GM19324 (cell line): Measurements from ENCODE around the gene YIPF3.
"Not testable (repeated sequence)": the region's sequence is repeated elsewhere in the genome, so short reads cannot be mapped to it uniquely, and the experiment has no call there.

ENCODE experiments used
- ATAC-seq: cut with Tn5 transposase; IDR thresholded peaks from one replicate; pipeline ENCODE4 v1.9.1; 2021; ENCODE audit warnings: mild to moderate bottlenecking, moderate library complexity; ENCODE audit not compliant: unreplicated experiment, low FRiP score

Gene YIPF3

GRCh38 chr6:43516697-43517504, at the start of gene YIPF3, which contains the start of gene POLR1C:
Gene YIPF3 (minus strand): TSS chr6:43516926. CDS start chr6:43516807, 119 bp downstream.
Gene POLR1C (plus strand): TSS chr6:43517089. CDS start chr6:43517110, 21 bp downstream.
- ATAC-seq: peak; percentile 86

DNA sequence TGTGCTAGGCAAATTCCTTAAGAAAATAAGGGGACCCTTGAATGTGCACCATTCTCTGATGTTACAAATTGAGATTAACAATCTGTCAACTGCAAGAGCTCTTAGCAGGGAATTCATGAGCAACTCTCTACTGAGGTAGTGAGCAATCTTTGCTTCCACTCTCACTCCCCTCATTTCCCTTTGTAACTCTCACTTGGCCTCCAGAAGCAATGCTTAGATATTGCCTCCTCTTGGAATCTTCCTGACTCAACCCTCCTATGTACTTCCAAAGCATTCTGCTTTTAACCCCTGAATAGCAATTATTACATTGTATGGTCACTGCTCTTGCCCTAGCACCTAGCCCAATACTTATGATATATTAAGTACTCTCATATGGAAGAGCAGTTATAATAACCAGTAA, 42.6 kb upstream of the YIPF3 start:
- ATAC-seq: no peak

DNA sequence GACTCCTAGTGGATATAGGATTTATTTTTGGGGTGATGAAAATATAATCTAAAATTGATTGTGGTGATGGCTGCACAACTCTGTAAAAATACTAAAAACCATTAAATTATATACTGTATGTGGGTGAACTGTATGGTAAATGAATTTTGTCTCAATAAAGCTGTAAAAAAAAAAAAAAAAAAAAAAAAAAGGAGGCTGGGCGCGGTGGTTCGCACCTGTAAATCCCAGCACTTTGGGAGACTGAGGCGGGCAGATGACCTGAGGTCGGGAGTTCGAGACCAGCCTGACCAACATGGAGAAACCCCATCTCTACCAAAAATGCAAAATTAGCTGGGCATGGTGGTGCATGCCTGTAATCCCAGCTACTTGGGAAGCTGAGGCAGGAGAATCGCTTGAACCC, 40.9 kb upstream of the YIPF3 start:
- ATAC-seq: not testable (repeated sequence)

DNA sequence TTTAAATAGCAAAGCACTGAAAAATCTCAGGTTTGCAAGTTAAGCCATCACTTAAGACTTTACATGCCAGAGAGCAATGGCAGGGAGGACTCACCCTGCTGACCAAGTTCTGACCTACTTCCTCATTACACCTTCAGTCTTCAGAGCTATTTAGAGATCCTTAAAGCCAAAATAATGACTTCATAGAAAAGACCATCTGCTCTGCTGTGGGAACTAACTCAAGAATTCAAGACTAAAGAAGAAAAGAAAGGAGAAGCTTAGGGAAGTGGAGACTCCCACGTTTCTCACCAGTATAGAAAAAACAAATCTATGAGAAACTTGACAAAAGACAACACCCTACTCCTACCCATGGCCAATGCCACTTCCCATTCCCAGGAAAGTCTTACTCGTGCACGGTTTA, 30.5 kb upstream of the YIPF3 start:
- no peak for ATAC-seq

DNA sequence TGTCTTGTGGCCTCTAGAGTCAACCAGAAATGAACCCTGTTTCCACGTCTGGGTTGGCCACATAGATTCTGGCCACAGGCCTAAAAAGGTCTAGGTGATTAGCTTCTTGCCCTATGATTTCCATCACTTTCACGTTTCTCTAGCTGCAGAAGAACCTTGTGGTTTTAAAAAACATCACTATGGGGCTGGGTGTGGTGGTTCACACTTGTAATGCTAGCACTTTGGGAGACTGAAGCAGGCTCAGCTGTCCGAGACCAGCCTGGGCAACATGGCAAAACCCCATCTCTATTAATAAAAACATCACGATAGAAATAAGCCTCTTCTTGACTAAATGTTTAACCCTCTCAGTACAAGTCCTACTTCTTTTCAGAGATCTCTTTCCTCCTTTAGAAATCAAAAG, 27.7 kb upstream of the YIPF3 start:
- no peak for ATAC-seq

- no peak for ATAC-seq
Observed at GRCh38 chr6:43541774-43542471, 25.2 kb upstream of the YIPF3 start.

- no peak for ATAC-seq
Observed at GRCh38 chr6:43540507-43540906, 23.8 kb upstream of the YIPF3 start.

GRCh38 chr6:43539409-43539808, 22.7 kb upstream of the YIPF3 start:
- not testable (repeated sequence) for ATAC-seq

GRCh38 chr6:43538986-43539385, 22.3 kb upstream of the YIPF3 start:
- ATAC-seq: not testable (repeated sequence)

- ATAC-seq: no peak
Observed at GRCh38 chr6:43532201-43532600, 15.5 kb upstream of the YIPF3 start.

DNA sequence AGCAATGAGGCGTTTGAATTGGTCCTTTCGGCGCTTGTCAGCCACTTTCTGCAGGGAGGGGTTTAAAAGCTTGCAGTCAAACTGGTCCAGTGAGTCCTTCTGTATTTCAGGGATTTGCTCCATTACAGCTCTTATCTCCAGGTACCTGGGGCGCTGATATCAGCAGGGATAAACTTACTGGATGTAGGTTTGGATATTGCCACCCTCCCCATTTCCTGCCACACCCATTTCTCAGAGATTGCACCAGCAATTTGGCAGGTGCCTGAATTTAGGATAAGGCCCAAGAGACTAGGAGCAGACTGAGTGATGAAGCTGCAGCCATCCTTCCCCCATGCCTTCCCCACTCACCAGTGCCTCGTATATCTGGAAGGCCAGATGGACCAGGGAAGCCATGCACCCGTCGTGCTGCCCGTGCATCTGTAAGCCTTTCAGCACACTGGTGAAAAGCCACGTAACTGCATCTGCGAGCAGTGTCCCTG, 7.8 kb upstream of the YIPF3 start:
- ATAC-seq: no peak

- ATAC-seq: no peak
Observed at GRCh38 chr6:43523284-43523683, 6.6 kb upstream of the YIPF3 start.

GRCh38 chr6:43522547-43523261, 6.0 kb upstream of the YIPF3 start:
- no peak for ATAC-seq

DNA sequence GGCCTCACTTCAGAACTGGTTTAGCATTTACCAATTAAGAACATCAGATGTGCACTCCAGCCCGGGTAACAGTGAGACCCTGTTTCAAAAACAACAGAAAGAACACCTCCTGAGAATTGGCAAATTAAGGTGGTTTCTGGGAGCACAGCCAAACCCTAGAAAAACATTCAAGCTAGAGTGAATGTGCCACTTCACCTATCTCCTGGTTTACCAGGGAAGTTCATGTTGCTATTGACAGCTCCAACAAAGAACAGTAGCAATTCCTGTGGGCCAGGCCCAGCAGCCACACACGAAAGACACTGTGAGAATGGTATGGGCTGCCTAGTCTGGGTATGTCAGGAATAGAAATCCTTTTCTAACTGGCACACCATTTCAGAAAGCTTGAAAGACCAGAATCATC, 5.1 kb upstream of the YIPF3 start:
- no peak for ATAC-seq

GRCh38 chr6:43520097-43520496, 3.4 kb upstream of the YIPF3 start:
- ATAC-seq: no peak

- ATAC-seq: no peak
Observed at GRCh38 chr6:43517505-43518357, 1.0 kb upstream of the YIPF3 start.

GRCh38 chr6:43516367-43516696, 394 bp downstream of the YIPF3 start:
- ATAC-seq: peak; percentile 3

GRCh38 chr6:43515808-43516207, 918 bp downstream of the YIPF3 start:
- ATAC-seq: no peak

- ATAC-seq: no peak
Observed at GRCh38 chr6:43511824-43512415, 4.8 kb downstream of the YIPF3 start.

DNA sequence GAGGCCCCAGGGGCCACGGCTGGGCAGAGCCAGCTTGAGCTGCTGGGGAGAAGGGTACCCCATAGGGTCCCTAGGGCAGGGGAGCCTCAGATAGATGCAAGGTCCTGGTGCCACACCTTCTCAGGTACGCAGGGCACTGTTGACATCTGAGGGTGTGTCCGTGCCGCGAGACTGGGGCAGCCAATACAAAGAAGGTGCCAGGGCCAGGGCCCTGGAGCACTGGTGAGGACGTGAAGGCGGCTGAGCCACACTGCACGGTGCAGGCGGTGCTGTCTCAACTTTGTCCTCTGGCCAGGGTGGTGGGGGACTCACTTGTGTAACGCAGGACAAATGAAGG, 5.9 kb downstream of the YIPF3 start:
- no peak for ATAC-seq
